ENCODE data around the gene VPS26A.

GRCh38 chr10:69103784-69104183 lies 20.2 kb upstream of the VPS26A start:
- no peak for TF ChIP-seq TAF1 (IDR thresholded peaks at IDR 0.05; ENCODE audit: borderline replicate concordance, insufficient read depth, low read length)
- no peak for TF ChIP-seq REST (IDR thresholded peaks at IDR 0.05; ENCODE audit: insufficient read depth in 1 of 2, low read depth in 2 of 2, low read length in 2 of 2)
- no peak for TF ChIP-seq SIN3A (IDR thresholded peaks at IDR 0.05; ENCODE audit: borderline replicate concordance, insufficient read depth, low read length)
- TF ChIP-seq POLR2AphosphoS5 (IDR thresholded peaks at IDR 0.05; ENCODE audit: low read depth, low read length): no peak
- TF ChIP-seq FOXP2 (optimal IDR thresholded peaks at IDR 0.05; ENCODE audit: borderline replicate concordance, extremely low read depth, extremely low read length, insufficient read depth): no peak

Data from PFSK-1 (cell line).